Endothelial cell (in vitro differentiated cells): ENCODE results near the gene ANO9. TPM values are rescaled to one million over a fixed set of nuclear protein-coding genes. Genes with fewer than 3 reads are reported as not detected.
A peak's percentile ranks its signal among the peaks of the same experiment; 100 is the strongest.

Source experiments
- DNase-seq: peaks from one replicate; pipeline ENCODE4 v3.0.0; 2021; ENCODE audit warnings: low spot score
- H3K27ac Mint-ChIP-seq: one replicate; pipeline ENCODE4 v1.8.0; 2021; ENCODE audit warnings: mixed read lengths, inconsistent platforms; ENCODE audit not compliant: unreplicated experiment
- H3K27me3 Mint-ChIP-seq: one replicate; pipeline ENCODE4 v1.8.0; 2021; ENCODE audit warnings: mild to moderate bottlenecking, moderate library complexity, mixed read lengths, inconsistent platforms; ENCODE audit not compliant: unreplicated experiment
- H3K36me3 Mint-ChIP-seq: one replicate; pipeline ENCODE4 v1.8.0; 2021; ENCODE audit warnings: mild to moderate bottlenecking, low read depth, mixed read lengths, inconsistent platforms; ENCODE audit not compliant: unreplicated experiment
- H3K4me1 Mint-ChIP-seq: one replicate; pipeline ENCODE4 v1.8.0; 2021; ENCODE audit warnings: mild to moderate bottlenecking, mixed read lengths, inconsistent platforms; ENCODE audit not compliant: unreplicated experiment
- H3K4me3 Mint-ChIP-seq: one replicate; pipeline ENCODE4 v1.8.0; 2021; ENCODE audit warnings: mild to moderate bottlenecking, mixed read lengths, inconsistent platforms; ENCODE audit not compliant: unreplicated experiment
- H3K9me3 Mint-ChIP-seq: one replicate; pipeline ENCODE4 v1.8.0; 2021; ENCODE audit warnings: mixed read lengths, inconsistent platforms; ENCODE audit not compliant: unreplicated experiment
- total RNA-seq: library from RNA; stranded (reverse); fragmentation: NEBNext Ultra II Directional; extraction: Animal tissue kit (Norgen Biotek cat#: 25700); gene quantifications from one replicate; pipeline ENCODE4 v1.2.1, GENCODE V29; 2021; ENCODE audit not compliant: unreplicated experiment
- TF ChIP-seq, protein P1 (sequence below): fragments of 200-600 bp; sonication (generic); IDR thresholded peaks from one replicate; pipeline ENCODE4 v1.5.0; 2021; ENCODE audit warnings: antibody characterized with exemption; ENCODE audit not compliant: unreplicated experiment

The ANO9 gene
- total RNA-seq, 1 donor from 2014 or later: 0.41 TPM

DNA sequence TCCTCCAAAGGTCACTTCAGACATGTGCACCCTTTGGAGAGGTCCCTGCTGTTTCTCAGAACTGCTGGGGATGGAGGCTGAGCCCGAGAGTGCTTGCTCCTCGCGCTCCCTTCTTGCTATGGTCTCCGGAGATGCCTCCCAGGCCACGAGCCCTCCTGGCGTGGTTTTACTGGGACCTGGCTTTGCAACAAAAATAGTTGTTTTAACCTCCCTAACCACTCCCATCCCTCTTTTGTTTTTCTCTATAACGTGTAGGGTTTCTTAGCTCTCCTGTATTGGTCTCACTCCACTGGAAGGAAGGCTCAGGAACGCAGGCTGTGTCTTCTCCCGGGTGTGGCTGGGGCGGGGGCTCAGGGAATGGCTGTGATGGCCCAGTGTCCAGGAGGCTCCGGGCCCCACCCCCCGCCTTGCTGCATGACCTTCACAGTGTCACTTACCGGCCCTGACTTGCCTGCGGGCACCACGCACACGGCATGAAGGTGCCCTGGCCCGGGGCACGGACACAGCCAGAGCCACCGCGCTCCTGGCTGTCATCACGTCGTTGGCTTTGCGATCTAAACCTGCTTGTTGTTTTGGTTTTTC is 13.8 kb upstream of the ANO9 start:
- Mint-ChIP-seq H3K9me3 (no peaks in the 10 kb centered on the region), H3K4me1 (peaks cover 11% of the 10 kb centered on the region), H3K36me3 (peaks cover 13% of the 10 kb centered on the region), H3K27me3 (peaks cover 5% of the 10 kb centered on the region), H3K27ac (no peak overlapping the region), H3K4me3 (no peak overlapping the region)
- DNase-seq: no peak
- TF ChIP-seq, protein P1, sequence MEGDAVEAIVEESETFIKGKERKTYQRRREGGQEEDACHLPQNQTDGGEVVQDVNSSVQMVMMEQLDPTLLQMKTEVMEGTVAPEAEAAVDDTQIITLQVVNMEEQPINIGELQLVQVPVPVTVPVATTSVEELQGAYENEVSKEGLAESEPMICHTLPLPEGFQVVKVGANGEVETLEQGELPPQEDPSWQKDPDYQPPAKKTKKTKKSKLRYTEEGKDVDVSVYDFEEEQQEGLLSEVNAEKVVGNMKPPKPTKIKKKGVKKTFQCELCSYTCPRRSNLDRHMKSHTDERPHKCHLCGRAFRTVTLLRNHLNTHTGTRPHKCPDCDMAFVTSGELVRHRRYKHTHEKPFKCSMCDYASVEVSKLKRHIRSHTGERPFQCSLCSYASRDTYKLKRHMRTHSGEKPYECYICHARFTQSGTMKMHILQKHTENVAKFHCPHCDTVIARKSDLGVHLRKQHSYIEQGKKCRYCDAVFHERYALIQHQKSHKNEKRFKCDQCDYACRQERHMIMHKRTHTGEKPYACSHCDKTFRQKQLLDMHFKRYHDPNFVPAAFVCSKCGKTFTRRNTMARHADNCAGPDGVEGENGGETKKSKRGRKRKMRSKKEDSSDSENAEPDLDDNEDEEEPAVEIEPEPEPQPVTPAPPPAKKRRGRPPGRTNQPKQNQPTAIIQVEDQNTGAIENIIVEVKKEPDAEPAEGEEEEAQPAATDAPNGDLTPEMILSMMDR: no peak

GRCh38 chr11:454801-455565 is 13.2 kb upstream of the ANO9 start:
- TF ChIP-seq, protein P1: no peak
- DNase-seq: no peak
- Mint-ChIP-seq H3K27me3 (peaks cover 4% of the 10 kb centered on the region), H3K4me1 (peaks cover 11% of the 10 kb centered on the region), H3K27ac (no peak overlapping the region), H3K4me3 (no peak overlapping the region), H3K9me3 (no peaks in the 10 kb centered on the region), H3K36me3 (peaks cover 13% of the 10 kb centered on the region)

- no peak for DNase-seq
Measured at GRCh38 chr11:454043-454442, 12.2 kb upstream of the ANO9 start.

GRCh38 chr11:453564-453963 is 11.8 kb upstream of the ANO9 start:
- peak overlapping the region; percentile 25 for H3K4me3 Mint-ChIP-seq
- peaks cover 13% of the 10 kb centered on the region for H3K36me3 Mint-ChIP-seq
- TF ChIP-seq, protein P1: no peak
- DNase-seq: no peak
- no peaks in the 10 kb centered on the region for H3K9me3 Mint-ChIP-seq
- H3K4me1 Mint-ChIP-seq: peaks cover 14% of the 10 kb centered on the region
- H3K27ac Mint-ChIP-seq: no peak overlapping the region
- peaks cover 4% of the 10 kb centered on the region for H3K27me3 Mint-ChIP-seq

More at GRCh38 chr11:454043-454442, 12.2 kb upstream of the ANO9 start:
- H3K9me3 Mint-ChIP-seq: no peaks in the 10 kb centered on the region
- no peak overlapping the region for H3K27ac Mint-ChIP-seq
- H3K4me3 Mint-ChIP-seq: no peak overlapping the region
- H3K4me1 Mint-ChIP-seq: peaks cover 11% of the 10 kb centered on the region
- TF ChIP-seq, protein P1: no peak
- peaks cover 13% of the 10 kb centered on the region for H3K36me3 Mint-ChIP-seq
- peaks cover 4% of the 10 kb centered on the region for H3K27me3 Mint-ChIP-seq

- DNase-seq: no peak
- Mint-ChIP-seq H3K36me3 (peaks cover 13% of the 10 kb centered on the region), H3K4me3 (peak overlapping the region; percentile 25), H3K27me3 (peaks cover 4% of the 10 kb centered on the region), H3K4me1 (peaks cover 14% of the 10 kb centered on the region), H3K27ac (no peak overlapping the region), H3K9me3 (no peaks in the 10 kb centered on the region)
- TF ChIP-seq, protein P1: no peak
Measured at GRCh38 chr11:452916-453527, 11.2 kb upstream of the ANO9 start.
